ENCODE measurements around the gene GPR31. TPM values are rescaled to one million over a fixed set of nuclear protein-coding genes. Genes with fewer than 3 reads are reported as not detected.

GPR31 gene
- total RNA-seq, 2 experiments from 2014 or later, result not detected

DNA sequence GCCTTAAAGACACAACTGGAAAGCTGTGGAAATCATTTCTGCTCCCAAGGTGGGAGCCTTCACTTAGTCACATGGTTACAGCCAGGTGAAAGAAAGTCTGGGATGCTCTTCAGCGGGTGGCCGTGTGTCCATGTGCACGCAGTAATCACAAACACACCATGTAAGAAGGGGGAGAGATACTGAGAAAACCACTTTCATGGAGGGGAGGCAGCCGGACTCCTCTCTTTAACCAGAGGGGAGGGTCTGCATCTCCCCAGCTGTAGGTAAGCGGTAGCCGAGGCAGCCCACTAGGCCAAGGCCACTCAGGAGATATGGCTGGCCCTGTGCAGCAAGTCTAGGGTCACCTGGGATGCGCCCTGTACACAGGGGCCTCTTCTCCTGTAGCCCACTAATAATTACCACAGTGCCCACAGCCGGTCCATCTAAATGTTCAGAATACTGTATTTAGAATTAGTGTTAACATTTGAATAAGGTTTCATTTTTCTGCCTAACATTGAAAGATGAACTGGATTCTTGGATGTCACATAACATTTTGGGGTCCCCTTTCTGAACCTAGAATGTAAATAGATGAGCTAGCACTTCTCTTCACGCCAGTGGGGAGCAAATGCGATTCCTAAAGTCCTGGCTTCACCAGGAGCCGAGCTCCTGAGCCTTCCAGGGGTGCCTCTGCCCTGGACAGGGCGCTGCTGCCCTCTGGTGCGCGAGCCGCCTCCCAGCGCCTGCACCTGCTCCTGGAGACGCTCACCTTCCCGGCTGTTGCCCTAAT, 15.9 kb downstream of the GPR31 start:
- ChIA-PET CTCF (interaction anchor here (0.6 to 3.3 kb wide), 19 partner anchors 11 to 384 kb away, joined by 3 to 18 read pairs (median 5); partner anchors contain the start of genes CCR6 and CEP43), POLR2A (interaction anchor here (1.0 to 5.3 kb wide), 5 partner anchors 19 to 144 kb away, joined by 3 to 32 read pairs (median 4); partner anchors contain the start of gene CCR6)
- Mint-ChIP-seq H3K9me3 (no peaks in the 10 kb centered on the region), H3K27ac (no peak overlapping the region), H3K4me1 (peaks cover 22% of the 10 kb centered on the region), H3K27me3 (no peaks in the 10 kb centered on the region), H3K36me3 (ENCODE audit: low read depth) (peaks cover 12% of the 10 kb centered on the region), H3K4me3 (no peak overlapping the region)
- DNase-seq, result peak; percentile 57

DNA sequence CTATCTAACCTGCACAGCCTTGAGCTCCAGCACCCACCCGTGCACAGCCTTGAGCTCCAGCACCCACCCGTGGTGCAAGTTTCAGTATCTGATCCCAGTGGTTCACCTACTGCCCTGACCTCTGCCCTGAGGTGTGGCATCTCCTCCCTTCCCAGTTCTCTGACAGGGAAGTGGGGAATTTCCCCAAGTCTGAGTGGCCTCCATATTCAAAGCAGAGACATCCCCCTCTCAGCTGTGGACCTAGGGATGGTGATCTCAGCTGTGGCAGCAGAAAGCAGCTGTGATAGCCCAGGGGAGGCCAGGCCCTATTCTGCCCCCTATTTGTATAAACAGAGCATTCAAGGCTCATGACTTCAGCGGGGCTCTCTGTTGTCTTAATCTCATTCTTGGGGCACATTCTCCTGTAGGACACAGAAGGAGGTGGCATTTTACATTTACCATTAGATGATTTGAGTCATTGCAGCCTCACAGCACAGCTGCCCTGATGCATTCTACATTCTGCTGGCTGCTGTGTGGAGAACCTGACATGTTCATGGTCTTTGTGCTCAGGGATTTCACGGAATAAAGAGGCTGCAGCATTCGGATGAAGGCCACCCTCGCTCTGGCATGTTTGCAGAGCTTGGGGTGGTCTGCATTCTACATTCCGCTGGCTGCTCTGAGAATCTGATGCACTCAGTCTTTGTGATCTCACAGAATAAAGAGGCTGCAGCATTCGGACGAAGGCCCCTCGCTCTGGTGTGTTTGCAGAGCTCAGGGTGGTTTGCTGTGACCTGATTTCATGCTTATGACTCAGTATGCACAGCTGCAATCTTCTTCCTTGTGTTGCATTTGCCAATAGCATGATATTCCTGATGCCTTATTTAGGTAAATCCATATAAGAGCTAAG, 16.9 kb downstream of the GPR31 start:
- H3K4me3 Mint-ChIP-seq, result no peak overlapping the region
- H3K36me3 Mint-ChIP-seq (ENCODE audit: low read depth), result peaks cover 22% of the 10 kb centered on the region
- no peaks in the 10 kb centered on the region for H3K9me3 Mint-ChIP-seq
- ChIA-PET CTCF (interaction anchor here (0.9 to 3.3 kb wide), 15 partner anchors 10 to 383 kb away, joined by 3 to 18 read pairs (median 5); partner anchors contain the start of genes CCR6 and CEP43), POLR2A (interaction anchor here (1.0 to 5.3 kb wide), 4 partner anchors 18 to 142 kb away, joined by 3 to 32 read pairs (median 4); partner anchors contain the start of genes CCR6 and CEP43)
- H3K27me3 Mint-ChIP-seq, result no peaks in the 10 kb centered on the region
- no peak overlapping the region for H3K27ac Mint-ChIP-seq
- H3K4me1 Mint-ChIP-seq, result peaks cover 28% of the 10 kb centered on the region
- no peak for DNase-seq

DNA sequence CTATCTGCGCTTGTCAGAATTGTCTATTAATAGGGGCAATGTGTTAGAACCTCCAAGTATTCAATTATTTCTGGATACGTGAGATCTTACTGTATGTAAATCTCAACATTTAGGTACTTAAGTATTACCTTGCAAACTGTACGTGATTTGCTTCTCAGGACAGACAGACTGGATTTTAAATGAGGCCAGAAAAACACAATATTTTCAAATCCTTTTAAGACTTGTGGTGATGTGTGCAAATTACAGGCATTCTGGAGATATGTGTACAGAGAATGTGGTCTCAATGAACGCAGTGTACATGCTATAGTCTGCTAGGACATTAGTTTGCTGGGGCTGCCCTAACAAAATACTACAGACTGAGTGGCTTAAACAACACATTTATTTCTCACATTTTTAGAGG, 18.0 kb downstream of the GPR31 start:
- no peak overlapping the region for H3K4me3 Mint-ChIP-seq
- H3K36me3 Mint-ChIP-seq (ENCODE audit: low read depth), result peaks cover 23% of the 10 kb centered on the region
- no peaks in the 10 kb centered on the region for H3K27me3 Mint-ChIP-seq
- ChIA-PET CTCF (interaction anchor here (0.7 to 2.6 kb wide), 7 partner anchors 17 to 365 kb away, joined by 3 to 18 read pairs (median 3); partner anchors contain the start of gene CCR6), POLR2A (interaction anchor here (5.3 kb wide), 1 partner anchor 17 kb away, joined by 32 read pairs; the partner anchor contains the start of gene CCR6)
- H3K4me1 Mint-ChIP-seq, result peaks cover 30% of the 10 kb centered on the region
- no peak for DNase-seq
- H3K27ac Mint-ChIP-seq, result no peak overlapping the region
- no peaks in the 10 kb centered on the region for H3K9me3 Mint-ChIP-seq

DNA sequence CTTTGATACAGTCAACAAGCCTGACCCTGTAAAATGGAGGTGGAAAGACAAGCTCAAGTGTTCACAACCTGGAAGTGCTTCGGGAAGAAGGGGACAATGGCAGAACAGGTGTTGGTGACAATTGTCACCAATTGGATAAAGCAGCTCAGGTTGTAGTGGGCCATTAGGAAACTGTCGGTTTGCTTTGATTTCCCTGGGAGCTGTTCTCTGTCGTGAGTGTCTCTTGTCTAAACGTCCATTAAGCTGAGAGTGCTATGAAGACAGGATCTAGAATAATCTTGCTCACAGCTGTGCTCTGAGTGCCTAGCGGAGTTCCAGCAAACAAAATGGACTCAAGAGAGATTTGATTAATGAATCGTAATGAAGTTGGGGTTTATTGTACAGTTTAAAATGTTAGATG, 19.9 kb downstream of the GPR31 start:
- peaks cover 34% of the 10 kb centered on the region for H3K36me3 Mint-ChIP-seq (ENCODE audit: low read depth)
- ChIA-PET CTCF (interaction anchor here (0.7 to 4.0 kb wide), 4 partner anchors 15 to 166 kb away, joined by 3 to 19 read pairs (median 6); partner anchors contain the start of gene CCR6), POLR2A (interaction anchor here (5.3 kb wide), 1 partner anchor 15 kb away, joined by 32 read pairs; the partner anchor contains the start of gene CCR6)
- H3K27me3 Mint-ChIP-seq, result no peaks in the 10 kb centered on the region
- no peak for DNase-seq
- H3K4me1 Mint-ChIP-seq, result peaks cover 34% of the 10 kb centered on the region
- H3K27ac Mint-ChIP-seq, result no peak overlapping the region
- no peaks in the 10 kb centered on the region for H3K9me3 Mint-ChIP-seq
- no peak overlapping the region for H3K4me3 Mint-ChIP-seq

DNA sequence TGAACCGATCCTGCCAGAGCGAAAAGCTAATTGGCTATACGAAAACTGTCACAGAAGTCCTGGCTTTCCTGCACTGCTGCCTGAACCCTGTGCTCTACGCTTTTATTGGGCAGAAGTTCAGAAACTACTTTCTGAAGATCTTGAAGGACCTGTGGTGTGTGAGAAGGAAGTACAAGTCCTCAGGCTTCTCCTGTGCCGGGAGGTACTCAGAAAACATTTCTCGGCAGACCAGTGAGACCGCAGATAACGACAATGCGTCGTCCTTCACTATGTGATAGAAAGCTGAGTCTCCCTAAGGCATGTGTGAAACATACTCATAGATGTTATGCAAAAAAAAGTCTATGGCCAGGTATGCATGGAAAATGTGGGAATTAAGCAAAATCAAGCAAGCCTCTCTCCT, 20.7 kb downstream of the GPR31 start:
- ChIA-PET POLR2A (interaction anchor here (0.9 kb wide), 1 partner anchor 14 kb away, joined by 4 read pairs; the partner anchor contains the start of gene CCR6), CTCF (interaction anchor here (2.5 to 4.0 kb wide), 2 partner anchors 14 to 147 kb away, joined by 7 to 19 read pairs; partner anchors contain the start of gene CCR6)
- H3K4me1 Mint-ChIP-seq, result peaks cover 32% of the 10 kb centered on the region
- H3K27me3 Mint-ChIP-seq, result no peaks in the 10 kb centered on the region
- H3K4me3 Mint-ChIP-seq, result no peak overlapping the region
- DNase-seq, result no peak
- peaks cover 42% of the 10 kb centered on the region for H3K36me3 Mint-ChIP-seq (ENCODE audit: low read depth)
- no peak overlapping the region for H3K27ac Mint-ChIP-seq
- no peaks in the 10 kb centered on the region for H3K9me3 Mint-ChIP-seq

DNA sequence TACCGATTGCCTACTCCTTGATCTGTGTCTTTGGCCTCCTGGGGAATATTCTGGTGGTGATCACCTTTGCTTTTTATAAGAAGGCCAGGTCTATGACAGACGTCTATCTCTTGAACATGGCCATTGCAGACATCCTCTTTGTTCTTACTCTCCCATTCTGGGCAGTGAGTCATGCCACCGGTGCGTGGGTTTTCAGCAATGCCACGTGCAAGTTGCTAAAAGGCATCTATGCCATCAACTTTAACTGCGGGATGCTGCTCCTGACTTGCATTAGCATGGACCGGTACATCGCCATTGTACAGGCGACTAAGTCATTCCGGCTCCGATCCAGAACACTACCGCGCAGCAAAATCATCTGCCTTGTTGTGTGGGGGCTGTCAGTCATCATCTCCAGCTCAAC, 21.4 kb downstream of the GPR31 start:
- H3K27me3 Mint-ChIP-seq, result no peaks in the 10 kb centered on the region
- H3K4me3 Mint-ChIP-seq, result no peak overlapping the region
- ChIA-PET CTCF (interaction anchor here (2.5 to 4.0 kb wide), 2 partner anchors 13 to 147 kb away, joined by 7 to 19 read pairs; partner anchors contain the start of gene CCR6), POLR2A (interaction anchor here (0.9 kb wide), 1 partner anchor 13 kb away, joined by 4 read pairs; the partner anchor contains the start of gene CCR6)
- H3K36me3 Mint-ChIP-seq (ENCODE audit: low read depth), result peaks cover 48% of the 10 kb centered on the region
- H3K27ac Mint-ChIP-seq, result peak overlapping the region; percentile 41
- no peaks in the 10 kb centered on the region for H3K9me3 Mint-ChIP-seq
- H3K4me1 Mint-ChIP-seq, result peaks cover 32% of the 10 kb centered on the region
- DNase-seq, result no peak

DNA sequence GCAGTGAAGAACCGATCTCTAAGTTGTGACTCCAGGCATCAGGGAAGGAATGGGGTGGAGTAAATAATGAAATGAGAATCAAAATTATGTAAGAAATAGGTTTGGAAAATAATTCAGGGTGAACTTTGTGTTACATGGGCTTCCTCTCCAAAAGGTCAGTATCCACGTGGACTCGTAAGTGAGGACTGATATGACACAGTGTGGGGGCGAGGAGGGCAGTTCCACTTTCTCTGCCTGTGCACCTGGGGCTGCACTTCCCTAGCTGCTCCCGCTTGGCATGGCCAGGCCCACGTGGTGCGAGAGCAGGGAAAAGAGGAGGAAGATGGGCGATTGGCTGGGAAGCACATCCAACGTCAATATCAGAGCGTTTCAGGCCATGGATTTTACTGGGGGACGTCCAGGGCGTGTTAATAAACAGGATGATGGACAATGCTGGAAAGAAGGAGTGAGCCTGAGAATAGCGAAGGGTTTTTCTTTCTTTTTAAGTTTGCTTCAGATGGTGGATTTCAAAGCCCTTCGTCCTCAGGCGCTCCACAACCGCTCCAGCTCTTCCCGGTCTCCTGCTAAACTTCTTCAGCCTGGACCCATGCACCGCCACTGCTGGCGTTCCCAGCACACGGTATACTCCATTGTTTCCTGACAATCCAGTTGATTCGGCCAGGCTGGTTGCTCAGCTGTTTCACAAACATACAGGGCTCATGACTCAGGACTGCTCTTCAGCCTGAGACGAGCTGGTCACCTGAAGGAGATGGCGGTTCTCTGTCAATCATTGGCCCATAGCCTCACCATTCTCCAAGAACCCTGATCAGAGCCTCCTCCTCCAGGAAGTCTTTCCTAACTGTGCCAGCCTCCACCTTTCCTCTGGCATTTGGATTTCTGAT, 23.1 kb downstream of the GPR31 start:
- Mint-ChIP-seq H3K9me3 (no peaks in the 10 kb centered on the region), H3K27me3 (no peaks in the 10 kb centered on the region), H3K36me3 (ENCODE audit: low read depth) (peaks cover 53% of the 10 kb centered on the region), H3K27ac (no peak overlapping the region), H3K4me1 (peaks cover 34% of the 10 kb centered on the region), H3K4me3 (no peak overlapping the region)
- ChIA-PET POLR2A (no interaction called here), CTCF (no interaction called here)
- no peak for DNase-seq

DNA sequence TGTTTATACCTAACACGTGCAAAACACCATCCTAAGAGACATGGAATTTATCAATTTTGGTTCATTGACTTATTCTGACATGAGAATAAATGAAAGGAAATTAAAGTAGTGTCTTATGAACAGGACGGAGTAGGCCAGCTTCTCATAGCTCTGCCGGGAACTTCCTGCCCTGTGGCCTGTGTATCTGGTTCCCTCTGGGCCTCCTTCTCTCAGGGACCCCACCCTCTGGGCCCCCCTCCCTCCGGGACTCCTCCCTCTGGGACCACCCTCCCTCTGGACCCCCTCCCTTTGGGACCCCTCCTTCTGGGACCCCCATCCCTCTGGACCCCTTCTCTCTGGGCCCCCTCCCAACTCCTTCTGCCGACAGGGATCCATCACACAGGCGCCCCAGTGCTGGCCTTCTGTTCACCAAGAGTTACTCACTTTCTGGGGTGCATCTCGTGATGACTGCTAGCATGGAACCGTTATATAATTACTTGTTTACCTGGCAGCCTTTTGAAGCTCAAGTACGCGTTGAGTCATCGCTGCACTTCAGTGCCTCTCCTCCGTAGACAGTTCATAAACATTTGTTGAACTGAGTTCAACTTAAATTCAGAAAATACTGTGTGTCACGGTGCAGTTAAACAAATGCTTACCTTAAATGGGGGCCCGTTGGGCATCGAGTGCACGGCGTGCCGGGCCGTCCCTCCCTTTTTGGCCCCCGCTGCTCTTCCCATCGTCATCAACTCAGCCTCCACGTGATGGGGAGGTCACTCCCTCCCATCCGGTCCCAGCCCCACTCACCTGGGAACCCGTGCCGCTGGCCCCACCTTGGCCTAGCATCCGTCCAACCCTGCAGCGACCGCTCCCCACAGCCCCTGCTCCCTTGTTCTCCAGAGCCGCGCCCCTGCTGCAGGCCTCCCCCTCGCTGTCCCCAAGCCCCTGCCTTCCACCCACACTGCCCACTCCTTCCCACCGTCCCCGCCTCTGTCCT, 26.8 kb downstream of the GPR31 start:
- Mint-ChIP-seq H3K27me3 (no peaks in the 10 kb centered on the region), H3K4me1 (peaks cover 51% of the 10 kb centered on the region), H3K4me3 (no peak overlapping the region), H3K27ac (no peak overlapping the region), H3K9me3 (peaks cover 4% of the 10 kb centered on the region), H3K36me3 (ENCODE audit: low read depth) (peaks cover 60% of the 10 kb centered on the region)
- POLR2A ChIA-PET, result interaction anchor here (1.1 to 1.4 kb wide), 2 partner anchors 17 to 83 kb away, joined by 3 to 4 read pairs; no protein-coding TSS in a partner anchor
- CTCF ChIA-PET, result interaction anchor here (0.9 kb wide), 1 partner anchor 11 kb away, joined by 3 read pairs; no protein-coding TSS in a partner anchor
- no peak for DNase-seq

DNA sequence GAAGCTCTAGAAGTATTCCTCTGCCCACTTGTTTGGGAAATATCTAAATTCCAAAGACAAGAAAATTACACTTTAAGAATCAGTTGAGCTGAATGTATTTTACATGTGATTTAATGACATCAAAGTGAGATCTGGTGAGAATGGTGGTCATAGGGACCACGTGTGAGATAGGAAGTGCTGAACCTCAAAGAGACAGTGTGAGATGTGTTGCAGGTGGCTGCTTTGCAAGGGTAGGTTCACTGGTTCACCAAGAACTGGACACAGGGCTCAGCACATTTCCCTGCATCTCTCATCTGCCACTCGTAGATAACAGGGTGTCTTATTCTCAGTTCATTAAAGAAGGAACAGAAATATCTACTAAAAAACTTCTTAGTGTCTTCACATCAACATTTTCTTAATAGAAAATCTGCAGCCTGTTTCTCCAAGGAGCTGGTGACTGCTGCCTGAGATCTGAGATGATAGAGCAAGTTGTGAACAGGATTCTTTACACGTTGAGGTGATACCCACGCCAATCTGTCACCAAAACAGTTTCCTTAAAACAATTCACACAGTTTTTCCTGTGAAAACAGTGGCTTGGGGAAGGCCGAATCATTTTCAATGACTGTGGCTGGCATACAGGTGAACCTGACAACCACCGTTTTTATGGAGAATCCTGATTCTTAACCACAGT, 27.6 kb downstream of the GPR31 start:
- no peak for DNase-seq
- Mint-ChIP-seq H3K36me3 (ENCODE audit: low read depth) (peaks cover 59% of the 10 kb centered on the region), H3K4me3 (no peak overlapping the region), H3K4me1 (peaks cover 48% of the 10 kb centered on the region), H3K27ac (peak overlapping the region; percentile 27), H3K27me3 (no peaks in the 10 kb centered on the region), H3K9me3 (peaks cover 4% of the 10 kb centered on the region)
- ChIA-PET POLR2A (interaction anchor here (1.1 to 1.4 kb wide), 3 partner anchors 17 to 83 kb away, joined by 3 to 4 read pairs (median 3); no protein-coding TSS in a partner anchor), CTCF (interaction anchor here (0.9 to 1.4 kb wide), 2 partner anchors 11 to 12 kb away, joined by 3 to 5 read pairs; no protein-coding TSS in a partner anchor)

DNA sequence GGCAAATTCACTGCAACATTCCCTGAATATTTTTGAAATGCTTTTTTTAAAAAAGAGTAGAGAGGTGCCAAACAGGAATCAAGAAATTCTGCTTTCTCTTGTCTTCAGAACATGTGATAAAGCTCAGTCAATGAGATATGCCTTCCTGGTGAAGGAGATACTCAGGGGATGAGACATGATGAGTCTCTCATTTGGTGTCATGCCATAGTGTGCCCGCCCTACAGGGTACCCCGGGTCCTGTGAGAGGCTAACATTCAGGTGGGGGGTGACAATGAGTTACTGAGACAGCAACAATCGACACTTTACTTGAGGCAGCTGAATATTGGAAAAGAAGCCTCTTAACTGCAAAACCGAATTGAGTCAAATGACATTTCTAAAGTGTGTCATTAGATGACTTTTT, 28.2 kb downstream of the GPR31 start:
- H3K9me3 Mint-ChIP-seq, result peaks cover 4% of the 10 kb centered on the region
- DNase-seq, result no peak
- no peak overlapping the region for H3K4me3 Mint-ChIP-seq
- H3K36me3 Mint-ChIP-seq (ENCODE audit: low read depth), result peaks cover 64% of the 10 kb centered on the region
- peak overlapping the region; percentile 27 for H3K27ac Mint-ChIP-seq
- POLR2A ChIA-PET, result interaction anchor here (1.3 kb wide), 1 partner anchor 83 kb away, joined by 3 read pairs; no protein-coding TSS in a partner anchor
- no peaks in the 10 kb centered on the region for H3K27me3 Mint-ChIP-seq
- CTCF ChIA-PET, result interaction anchor here (1.4 kb wide), 1 partner anchor 13 kb away, joined by 5 read pairs; no protein-coding TSS in a partner anchor
- H3K4me1 Mint-ChIP-seq, result peaks cover 54% of the 10 kb centered on the region

Data from activated CD4-positive, alpha-beta memory T cell treated with anti-CD3 and anti-CD28 coated beads, Interleukin-2, amount 10 ng/mL, durations not matched to agents 7 days and 5 days (primary cell).